NCI-H128 (cell line): Measurements from ENCODE around the gene BBS12.
A peak's percentile ranks its signal among the peaks of the same experiment; 100 is the strongest.

Experiments used
- DNase-seq: peaks from one replicate; lab custom pipeline; 2025; ENCODE audit not compliant: unreplicated experiment; lab: John Stamatoyannopoulos, UW

BBS12 gene

GRCh38 chr4:122712782-122713181 lies 19.7 kb upstream of the BBS12 start:
- no peak for DNase-seq

- DNase-seq, result no peak
These were observed 17.3 kb upstream of the BBS12 start for GRCh38 chr4:122715221-122715620.

DNA sequence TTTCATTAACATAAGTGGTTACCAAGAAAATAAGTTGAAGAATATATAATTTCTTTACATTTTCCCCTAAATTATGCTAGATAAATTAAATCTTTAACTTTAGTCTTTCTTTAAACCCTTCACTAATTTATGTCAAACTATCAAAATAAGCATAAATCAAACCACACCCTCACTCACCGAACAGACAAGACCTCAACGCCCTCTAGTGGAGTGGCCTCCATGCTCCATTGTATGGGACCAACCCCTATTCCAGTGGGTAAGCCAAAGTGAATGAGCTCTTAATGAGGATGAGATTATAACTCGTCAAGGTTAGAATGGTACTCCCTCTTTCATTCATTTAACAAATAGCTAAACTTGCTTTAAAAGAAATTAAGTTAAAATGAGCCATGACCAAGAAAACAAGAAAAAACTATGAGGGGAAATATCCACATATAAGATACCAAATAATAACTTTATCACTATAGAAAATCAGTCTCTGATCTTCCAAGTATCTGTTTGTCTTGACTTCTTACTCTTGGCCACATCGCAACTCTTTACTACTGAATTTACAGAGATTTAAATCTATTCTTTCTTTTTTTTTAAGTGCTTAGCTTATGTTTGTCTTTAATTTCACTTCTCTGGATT lies 15.6 kb upstream of the BBS12 start:
- peak; percentile 9 for DNase-seq

DNA sequence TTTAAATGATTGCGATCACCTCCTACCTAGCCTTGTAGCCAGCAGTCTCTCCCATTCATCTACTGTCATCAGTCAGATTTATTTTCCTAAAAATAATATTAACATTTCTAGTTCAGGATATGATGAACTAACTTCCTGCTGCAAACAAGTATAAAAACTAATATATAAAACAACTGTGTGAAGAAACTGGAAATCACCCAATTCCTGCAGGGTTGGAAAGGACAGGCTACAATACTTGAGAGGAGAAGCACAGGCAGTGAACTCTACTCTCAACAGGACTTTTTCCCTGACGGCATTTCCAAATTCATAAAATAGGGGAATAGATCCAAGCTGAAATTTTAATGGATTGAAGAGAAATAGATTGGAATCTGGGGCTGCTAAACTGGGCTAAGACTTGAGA lies 14.2 kb upstream of the BBS12 start:
- DNase-seq, result no peak

- DNase-seq, result no peak
These were observed 10.2 kb upstream of the BBS12 start for GRCh38 chr4:122722256-122722655.

DNA sequence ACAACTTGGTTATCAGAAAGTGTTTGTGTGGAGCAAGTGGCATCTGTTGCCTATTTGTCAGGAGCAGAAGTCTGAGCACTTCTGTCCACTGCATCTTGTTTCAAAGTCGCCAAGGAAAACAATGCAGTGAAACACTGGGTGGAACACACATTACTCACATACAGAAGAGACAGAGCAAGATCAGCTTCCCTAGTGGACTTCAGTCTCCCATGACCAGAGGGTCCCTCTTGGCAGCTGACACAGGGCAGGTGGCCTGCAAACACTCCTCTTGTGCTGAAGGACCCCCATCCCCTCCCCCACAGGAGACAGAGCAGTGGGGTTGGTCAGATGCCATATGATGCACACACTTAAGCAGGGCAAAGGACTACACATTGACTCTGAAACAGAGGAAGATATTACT lies 3.6 kb upstream of the BBS12 start:
- no peak for DNase-seq

GRCh38 chr4:122731676-122732075 lies 828 bp upstream of the BBS12 start:
- DNase-seq, result no peak

- no peak for DNase-seq
These were observed 1.2 kb downstream of the BBS12 start for GRCh38 chr4:122733787-122734120.

- DNase-seq, result no peak
These were observed 6.7 kb downstream of the BBS12 start for GRCh38 chr4:122739174-122739573.

DNA sequence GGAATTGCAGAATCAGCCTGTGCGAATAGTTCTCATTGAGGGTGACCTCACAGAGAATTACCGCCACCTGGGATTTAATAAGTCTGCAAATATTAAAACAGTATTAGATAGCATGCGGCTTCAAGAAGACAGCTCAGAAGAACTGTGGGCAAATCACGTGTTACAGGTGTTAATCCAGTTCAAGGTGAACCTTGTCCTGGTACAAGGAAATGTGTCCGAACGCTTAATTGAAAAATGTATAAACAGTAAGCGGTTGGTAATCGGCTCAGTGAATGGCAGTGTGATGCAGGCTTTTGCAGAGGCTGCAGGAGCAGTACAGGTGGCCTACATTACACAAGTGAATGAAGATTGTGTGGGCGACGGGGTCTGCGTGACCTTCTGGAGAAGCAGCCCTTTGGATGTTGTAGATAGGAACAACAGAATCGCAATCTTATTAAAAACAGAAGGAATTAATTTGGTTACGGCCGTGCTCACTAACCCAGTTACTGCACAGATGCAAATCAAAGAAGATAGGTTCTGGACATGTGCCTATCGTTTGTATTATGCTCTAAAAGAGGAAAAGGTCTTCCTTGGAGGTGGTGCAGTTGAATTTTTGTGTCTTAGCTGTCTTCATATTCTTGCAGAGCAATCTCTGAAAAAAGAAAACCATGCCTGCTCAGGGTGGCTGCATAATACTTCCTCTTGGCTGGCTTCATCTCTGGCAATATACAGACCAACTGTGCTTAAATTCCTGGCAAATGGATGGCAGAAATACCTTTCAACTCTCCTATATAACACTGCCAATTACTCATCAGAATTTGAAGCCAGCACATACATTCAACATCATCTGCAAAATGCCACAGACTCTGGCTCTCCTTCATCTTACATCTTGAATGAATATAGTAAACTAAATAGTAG lies 10.7 kb downstream of the BBS12 start:
- no peak for DNase-seq

DNA sequence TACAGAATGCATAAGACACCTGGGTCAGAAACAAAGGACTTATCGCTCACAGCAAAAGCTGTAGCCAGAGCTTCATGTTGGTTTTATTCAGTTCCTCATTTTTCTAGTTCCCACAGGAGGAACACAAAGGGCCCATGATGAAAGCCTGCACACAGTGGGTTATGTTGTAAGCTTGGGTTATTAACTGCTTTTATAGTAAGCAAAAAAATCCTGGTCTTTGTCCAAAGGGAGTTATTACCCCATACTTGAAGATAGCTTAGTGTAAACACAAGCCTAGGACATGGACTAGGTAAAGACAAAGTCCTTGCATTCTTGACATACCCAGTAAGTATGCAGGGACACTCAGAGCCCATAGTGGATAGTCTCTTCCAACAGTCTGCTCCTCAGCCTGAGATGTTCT lies 11.7 kb downstream of the BBS12 start:
- DNase-seq, result no peak

DNA sequence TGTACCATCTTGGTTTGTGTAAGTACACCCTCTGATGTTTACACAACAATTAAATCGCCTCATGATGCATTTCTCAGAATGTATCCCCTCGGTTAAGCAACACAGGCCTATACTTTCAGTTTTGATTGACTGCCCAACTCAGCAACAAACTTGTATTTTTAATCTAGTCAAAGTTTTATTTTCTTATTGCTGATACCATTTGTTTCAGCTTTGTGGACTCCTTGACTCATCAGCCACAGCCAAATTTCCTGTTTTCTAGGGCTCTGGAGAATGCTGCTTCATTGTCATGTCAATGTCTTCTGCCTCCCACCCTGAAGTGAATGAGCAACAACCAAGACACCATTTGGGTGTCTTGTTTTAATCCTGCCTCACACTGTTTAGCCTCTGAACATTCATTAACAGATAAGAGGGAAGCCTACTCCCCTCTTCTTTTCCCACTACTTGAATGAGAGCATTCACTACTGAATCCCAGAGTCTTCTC lies 14.0 kb downstream of the BBS12 start:
- no peak for DNase-seq

DNA sequence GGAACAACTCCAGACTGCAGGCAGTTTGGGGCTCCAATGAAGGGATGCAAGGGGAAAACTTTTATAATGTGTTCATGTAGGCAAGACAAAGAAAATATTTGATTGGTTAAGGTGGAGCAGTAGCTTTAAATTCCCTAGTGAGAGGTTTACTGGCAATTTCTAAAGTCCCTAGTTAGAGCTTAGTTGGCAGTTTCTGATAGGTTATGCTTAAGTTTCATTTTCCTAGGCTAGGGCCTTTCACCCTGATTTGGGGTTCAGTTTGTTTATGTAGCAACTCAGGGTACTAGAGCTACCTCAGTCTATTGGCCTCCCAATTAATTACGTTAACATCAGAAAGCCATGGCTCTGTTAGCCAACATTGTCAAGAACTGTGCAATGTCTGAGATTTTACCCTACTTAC lies 14.6 kb downstream of the BBS12 start:
- no peak for DNase-seq

GRCh38 chr4:122747883-122748282 lies 15.4 kb downstream of the BBS12 start:
- no peak for DNase-seq

GRCh38 chr4:122749704-122750454 lies 17.4 kb downstream of the BBS12 start:
- DNase-seq, result no peak

DNA sequence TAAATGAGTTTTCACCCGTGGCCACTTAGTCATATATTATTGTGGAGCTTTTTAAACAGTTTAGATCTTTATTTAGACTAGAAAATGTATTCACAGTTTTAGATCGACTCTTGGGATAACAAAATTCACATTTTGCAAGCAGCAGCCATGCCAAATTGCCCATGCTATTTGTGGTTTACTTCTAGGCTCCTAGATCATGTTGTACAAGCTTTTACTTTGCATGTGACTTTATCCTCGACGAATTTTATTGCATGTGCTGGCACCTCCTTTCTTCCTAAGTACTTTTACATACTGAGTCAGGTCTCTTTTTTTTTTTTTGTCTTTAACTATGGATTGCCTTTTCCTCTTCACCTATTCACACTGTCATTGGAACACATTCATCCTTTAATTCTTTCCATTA lies 23.2 kb downstream of the BBS12 start:
- DNase-seq, result no peak

DNA sequence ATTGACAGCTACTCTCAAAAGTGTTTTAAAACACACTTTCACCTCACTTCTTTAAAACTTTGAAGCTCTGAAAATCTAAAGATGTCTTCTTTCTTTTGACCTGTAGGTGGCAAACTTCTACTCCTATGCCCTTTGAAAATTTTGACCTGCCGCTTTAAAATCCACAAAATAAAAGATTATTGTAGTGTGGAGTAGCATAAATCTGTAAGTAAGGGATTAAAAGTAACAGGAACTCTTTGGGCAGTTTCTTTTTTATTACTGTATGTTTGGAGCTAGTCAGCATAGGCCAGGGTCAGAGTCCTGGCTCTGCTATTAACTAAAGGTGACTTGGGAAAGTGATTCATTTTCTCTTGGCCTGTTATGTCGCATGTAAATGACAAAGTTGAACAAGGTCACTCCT lies 25.5 kb downstream of the BBS12 start:
- DNase-seq, result no peak

DNA sequence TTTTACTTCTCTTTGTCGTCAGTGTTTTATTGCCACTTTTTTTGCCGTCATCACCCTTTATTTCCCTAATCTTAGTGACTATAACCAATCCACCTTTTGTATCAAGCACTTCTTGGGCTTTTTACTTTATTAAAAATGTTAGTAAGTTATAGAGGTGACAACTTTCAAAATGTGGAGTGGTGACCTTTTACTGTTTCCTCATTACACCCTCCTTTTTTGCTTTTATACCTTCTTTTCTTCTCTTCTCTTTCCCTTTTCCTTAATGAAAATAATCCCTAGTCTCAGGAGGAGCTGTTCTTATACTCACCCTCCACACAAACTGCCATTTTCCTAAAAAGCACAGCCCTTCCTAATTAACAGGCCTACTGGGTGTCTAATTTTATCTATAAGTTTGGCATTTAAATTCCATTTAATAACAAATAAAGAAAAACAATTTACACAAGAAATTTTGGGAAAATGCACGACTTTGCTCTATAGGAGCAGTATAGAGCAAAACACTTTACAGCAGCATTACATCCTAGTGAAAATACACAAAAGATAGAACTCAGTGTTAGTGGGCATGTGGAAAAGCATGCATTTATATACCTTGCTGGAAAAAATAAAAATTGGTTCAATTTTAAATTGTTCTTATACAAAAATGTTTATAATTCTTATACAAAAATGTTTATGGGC lies 27.3 kb downstream of the BBS12 start:
- no peak for DNase-seq

GRCh38 chr4:122762520-122762919 lies 30.0 kb downstream of the BBS12 start:
- no peak for DNase-seq

DNA sequence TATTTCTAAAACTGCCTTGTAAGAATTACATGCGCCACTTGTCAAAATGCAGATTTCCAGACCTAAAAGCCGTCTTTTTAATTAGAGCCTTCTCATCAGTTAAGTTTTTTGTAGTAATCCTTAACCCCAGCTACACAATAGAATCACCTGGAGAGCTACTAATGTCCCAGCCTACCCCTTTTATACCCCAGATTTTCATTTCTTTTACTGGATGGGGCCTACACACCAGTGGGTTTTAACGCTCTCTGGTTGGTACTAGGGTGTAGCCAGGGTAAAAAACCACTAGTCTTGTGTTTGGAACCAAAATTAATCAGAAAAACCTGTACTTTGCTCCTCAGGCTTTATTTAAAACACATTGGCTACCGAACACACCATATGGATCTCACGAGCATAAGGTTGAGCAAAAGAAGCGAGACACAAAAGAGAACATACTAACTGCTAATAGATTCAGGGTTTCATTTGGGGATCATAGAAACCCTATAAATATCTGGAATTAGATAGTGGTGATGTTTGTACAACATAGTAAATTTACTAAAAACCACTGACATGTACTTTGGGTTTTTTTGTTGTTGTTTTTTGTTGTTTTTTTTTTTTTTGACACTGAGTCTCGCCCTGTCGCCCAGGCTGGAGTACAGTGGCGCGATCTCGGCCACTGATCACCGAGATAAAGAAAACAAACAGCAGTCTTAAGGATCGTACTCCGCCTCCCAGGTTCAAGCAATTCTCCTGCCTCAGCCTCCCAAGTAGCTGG lies 30.6 kb downstream of the BBS12 start:
- no peak for DNase-seq
